Activated CD4-positive, alpha-beta T cell treated with anti-CD3 and anti-CD28 coated beads, Interleukin-2, amount 50 U/mL, for 24 hours (primary cell): ENCODE results near the gene GPR37L1.
A peak's percentile ranks its signal among the peaks of the same experiment; 100 is the strongest.

Experiments used
- DNase-seq, 2 donors: peaks; one replicate each; pipeline ENCODE4 v3.0.0-alpha.2; 2020; ENCODE audit warnings: low read depth in 1 of 2, low spot score in 1 of 2

The GPR37L1 gene

GRCh38 chr1:202154148-202154765 is 31.5 kb downstream of the GPR37L1 start:
- no peak for DNase-seq

- DNase-seq, result no peak
These were observed 32.2 kb downstream of the GPR37L1 start for GRCh38 chr1:202154766-202155477.

DNA sequence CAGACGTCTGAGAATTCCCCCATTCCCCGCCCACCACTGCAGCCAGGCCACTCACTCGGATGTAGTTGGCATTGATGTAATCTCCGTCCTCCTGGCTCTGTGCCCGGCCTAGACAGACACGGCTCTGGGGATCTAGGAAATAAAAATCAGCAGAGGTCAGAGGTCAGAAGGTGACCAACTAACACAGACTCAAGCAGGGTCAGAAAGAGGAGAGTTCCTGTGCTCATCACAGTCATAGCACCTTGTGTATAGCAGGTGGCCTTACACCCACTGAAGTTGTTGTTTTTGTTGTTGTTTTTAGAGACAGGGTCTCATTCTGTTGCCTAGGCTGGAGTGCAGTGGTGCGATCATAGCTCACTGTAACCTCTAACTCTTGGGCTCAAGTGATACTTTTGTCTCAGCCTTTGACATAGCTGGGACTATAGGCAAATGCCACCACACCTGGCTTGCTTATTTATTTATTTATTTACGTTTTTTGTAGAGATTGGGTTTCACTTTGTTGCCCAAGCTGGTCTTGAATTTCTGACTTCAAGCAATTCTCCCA is 32.8 kb downstream of the GPR37L1 start:
- no peak for DNase-seq

DNA sequence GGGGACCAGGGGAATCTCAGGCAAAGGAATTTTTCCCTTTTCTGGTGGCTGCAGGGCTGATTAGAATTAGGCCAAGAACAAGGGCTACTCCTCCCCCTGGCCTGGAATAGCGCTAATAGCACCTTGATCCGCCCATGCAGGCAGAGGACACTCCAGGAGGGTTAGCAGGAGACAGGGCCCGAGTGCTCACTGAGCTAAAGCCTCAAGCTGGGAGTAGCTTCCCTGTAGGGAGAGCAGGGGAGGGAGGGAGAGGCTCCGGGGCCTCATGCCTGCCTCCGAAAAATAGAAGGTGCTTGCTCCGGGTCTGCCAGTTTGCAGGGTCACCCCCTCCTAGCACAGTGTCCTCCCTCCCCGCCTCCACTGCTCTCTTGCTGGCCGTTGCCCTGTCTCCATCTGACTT is 33.9 kb downstream of the GPR37L1 start:
- DNase-seq, result no peak

DNA sequence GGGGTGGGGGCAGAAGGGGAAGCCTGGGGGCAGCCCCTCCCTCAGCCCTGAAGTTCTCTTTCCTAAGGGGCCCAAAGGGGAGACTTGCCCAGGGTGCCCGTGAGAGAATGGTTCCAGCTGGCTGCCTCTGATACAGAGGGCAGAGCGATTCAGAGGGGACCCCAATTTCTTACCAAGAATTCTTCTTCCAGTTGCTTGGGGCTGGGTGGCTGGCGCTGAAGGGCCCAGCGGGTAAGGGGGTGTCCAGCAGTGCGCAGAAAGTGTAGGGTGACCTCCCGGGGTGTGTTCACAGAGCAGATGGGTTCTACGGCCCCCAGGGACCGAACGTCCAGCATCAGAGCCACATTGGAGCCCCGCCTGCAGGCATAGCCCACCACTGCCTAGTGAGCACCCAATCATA is 35.2 kb downstream of the GPR37L1 start:
- DNase-seq, result no peak

- DNase-seq, result no peak
These were observed 36.3 kb downstream of the GPR37L1 start for GRCh38 chr1:202158810-202159533.

DNA sequence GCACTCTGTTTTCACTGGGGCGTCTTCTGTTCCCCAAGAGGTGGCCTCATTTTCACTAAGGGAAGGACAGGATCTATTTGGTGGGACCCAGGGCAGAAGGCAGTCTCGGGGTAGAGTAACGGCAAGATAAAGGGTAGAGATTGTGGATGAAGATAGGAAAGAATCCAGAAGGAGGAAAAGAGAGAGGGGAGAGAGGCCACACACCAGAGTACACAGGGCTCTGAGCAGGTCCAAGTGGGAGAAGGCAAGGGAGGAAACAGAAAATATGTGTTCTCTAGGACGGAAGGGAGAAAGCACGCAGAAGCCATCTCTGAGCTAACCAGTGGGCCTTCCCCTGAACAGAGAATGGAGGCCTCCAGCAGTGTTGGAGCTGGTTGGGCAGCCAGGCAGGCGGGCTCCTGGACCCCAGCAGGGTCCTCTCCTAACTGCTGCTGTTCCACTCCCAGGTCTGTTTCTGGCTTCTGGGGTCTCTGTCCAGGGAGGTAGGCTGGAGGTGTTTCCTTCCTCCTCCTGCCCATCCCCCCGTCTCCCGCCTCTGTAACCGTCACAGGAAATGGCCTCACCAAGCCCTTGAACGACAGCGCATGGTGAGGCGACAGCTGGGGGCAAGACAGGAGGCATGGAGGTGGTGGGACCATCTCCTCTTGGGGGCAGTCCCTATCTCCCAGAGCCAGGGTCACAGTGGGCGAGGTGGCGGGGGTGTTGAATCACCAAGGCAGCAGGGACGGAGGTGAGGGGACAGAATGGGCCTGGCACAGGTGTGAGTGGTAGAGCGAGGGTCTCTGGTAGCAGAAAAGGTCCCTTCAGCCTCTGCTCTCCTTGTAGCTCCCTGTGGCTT is 37.0 kb downstream of the GPR37L1 start:
- peak in 1 of 2 donors; percentile 67 for DNase-seq

DNA sequence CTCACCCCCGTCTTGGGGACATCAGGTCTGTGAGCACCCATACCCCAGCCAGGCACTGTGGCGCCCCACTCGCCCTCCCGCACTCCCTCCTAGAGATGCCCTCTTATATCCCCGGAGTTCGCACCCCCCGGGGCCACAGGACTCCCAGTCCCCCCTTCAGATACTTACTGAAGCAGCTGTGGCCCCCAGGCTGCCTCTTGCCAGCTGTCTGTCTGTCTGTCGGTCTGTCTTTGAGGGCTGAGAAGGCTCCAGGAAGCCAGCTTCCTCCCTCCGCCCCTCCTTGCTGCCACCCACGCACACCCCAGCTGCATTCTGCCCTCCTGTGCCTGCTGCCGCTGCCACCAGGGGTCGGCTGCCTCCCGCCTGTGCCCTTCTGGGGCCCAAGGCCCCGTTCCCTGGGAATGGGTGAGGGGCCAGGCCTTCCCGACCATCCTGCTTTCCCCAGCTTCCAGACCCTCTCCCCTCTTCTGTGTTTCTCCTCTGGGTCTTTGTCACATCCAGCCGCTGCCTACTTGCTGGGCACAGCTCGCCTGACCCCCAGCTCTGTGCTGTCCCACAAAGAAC is 37.7 kb downstream of the GPR37L1 start, which contains the start of gene PTPN7:
PTPN7 (minus strand) TSS at position 226 of the 564 bp plus-strand sequence. CDS start 1,200 bp downstream, outside the sequence.
- DNase-seq, result peak; percentile 73 to 83

DNA sequence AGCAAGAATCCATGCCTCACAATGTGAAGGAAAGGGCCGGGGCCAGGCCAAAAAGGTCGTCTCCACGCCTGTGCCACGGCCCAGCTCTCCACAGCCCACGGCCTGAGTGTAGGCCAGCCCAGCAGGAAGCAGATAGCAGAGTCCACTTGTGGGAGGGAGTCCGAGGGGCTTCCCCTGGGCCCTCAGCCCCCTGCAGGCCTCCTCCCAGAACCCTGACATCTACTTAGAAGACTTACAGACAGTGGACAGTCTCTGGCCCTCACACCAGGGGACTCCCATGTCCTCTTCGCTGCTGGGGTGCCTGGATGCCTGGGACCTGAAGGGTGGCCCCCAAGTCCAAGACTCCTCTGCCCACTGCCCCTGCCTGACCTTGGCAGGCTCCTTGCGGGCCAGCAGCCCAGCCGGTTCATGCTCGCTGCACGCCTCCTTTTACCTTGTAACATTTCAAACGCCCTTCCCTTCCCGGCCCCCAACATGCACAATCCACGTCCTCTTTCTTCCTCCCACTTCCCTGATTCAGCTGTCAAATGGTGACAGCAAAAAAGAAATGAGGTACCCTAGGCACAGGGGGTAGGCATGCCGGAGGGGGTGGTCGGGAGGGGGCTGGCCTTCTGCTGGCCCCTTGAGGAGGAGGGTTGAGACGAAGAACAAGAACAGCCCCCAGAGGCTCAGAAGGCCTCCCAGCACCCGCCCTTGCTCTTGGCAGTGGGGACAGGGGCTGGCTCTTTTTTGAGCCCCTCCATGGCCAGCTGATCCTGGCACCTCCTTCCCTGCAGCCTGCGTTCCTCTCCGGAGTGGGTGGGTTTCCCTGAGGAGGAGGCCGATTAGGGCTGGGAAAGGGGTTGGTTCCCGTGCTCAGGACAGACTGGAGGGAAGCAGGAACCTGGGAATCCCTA is 38.7 kb downstream of the GPR37L1 start:
- DNase-seq, result no peak

- no peak for DNase-seq
These were observed 39.3 kb downstream of the GPR37L1 start for GRCh38 chr1:202162047-202162417.

DNA sequence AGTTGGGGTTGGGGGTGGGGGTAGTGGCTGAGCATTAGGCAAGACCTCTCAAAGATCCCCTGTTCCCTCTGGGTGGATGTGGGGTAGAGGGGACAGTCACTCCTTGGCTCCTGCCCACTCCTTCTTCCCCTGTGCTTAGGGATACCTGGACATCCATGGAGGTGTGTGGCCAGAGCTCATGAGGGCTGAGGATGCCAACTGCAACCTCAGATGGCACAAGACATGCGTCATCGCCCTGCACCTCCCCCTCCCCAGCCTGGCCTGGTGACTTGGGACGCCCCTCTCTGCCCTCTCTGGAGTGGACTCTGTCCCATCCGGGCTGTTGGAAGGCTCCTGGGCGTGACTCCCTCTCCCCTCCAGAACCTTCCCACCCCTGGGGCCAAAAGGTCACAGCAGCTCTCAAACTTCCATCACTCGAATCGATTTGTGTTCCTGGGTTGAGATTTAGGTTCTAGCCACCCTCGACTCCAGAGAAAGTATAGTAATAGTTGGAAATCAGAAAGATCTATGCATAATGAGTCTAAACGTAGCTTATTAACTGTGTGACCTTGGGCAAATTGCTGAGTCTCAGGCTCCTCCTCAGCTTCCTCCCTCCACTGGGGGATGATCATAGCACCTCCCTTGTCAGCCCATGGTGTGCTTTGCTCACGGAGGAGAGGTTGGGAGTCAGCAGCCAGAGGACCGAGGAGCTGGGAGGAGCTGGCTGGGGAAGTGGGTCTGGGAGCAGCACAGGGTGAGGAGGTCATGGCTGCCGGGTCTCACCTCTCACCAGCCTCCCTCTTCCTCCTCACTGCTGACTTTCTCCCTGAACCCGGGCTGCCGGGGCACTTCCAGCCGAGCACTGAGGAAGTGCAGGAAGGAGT is 39.9 kb downstream of the GPR37L1 start:
- no peak for DNase-seq

DNA sequence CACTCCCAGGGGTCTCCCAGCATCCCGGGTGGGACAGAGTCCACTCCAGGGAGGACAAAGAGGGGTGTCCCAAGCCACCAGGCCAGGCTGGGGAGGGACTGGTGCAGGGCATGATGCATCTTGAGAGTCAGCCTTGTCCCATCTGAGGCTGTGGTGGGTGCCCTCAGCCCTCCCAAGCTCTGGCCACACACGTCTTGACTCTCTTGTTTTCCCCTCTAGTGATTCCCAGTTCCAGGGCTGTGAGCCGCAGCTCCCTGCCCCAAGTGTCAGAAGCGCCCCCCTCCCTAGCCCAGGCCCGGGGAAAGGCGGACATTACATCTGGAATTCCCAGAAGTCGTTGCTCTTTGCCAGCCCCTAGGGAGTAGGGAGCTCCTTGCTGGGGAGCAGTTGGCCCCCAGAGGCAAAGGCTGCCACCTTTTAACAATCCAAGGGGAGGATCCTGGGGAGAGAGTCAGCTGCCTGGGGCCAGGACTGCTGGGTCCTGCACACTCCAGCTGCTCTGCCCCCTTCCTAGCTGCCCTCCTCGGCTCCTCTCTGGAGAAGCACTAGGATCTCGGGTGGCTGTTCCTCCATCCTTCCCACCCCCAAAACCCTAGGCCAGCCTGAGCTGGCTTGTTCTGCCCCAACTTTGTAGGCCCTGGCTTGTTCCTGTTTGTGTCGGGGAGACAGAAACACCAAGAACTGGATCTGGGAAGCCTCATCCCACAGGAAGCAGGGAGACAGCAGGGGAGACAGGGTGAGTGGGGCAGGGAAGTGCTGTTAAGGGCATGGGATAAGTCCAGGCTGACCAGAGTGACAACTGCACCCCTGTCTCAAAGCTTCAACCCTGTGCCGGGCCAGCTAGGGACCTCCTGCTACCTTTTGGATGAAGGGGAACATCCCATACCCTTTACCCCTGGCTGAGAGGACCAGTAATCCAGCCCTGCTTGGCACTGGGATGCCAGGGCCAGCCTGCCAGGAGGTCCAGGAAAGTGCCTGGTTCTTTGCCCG is 40.9 kb downstream of the GPR37L1 start:
- DNase-seq, result no peak

DNA sequence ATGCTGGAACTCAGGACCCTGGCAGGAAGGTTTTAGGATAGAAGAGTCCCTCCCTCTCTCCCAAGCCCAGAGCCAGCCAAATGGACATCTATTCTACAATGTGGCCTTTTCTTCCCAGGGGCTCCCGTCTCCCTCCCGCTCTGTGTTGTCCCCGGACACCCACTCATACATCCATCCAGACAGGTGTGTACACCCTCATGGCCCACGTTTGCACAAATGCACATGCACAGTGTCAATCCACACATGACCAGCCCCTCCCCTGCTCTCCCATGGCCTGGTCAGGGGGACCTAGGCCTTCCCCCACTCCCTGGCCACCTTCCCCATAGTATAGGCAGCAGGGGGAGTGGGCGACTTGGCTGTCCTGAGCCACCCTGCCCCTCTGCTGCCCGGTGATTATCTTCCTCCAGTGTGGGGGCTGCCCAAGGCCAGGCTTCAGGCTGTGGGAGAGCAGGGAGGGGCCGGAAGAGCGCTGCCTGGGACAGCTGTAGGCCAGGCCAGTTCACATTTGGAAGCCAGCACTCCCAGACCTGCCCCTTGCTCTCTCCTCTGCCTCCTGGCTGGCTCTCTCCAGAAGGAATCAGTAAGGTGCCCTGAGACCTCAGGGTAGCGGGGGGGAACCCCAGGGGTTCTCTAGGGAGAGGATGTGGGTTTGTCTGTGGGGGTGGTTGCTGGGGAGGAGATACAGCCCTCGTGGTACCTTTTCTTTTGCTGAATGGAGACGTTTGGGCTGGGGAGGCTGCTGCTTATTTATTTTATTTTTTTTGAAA is 41.7 kb downstream of the GPR37L1 start:
- DNase-seq, result no peak

- DNase-seq, result no peak
These were observed 42.7 kb downstream of the GPR37L1 start for GRCh38 chr1:202165267-202165941.

- no peak for DNase-seq
These were observed 43.5 kb downstream of the GPR37L1 start for GRCh38 chr1:202165942-202166843.
